IMR-90 (cell line): Measurements from ENCODE around the gene IFI30. TPM values are rescaled to one million over a fixed set of nuclear protein-coding genes. Genes with fewer than 3 reads are reported as not detected.

Source experiments
- ATAC-seq: fragments of 200-7000 bp; cut with Tn5 transposase; 2 replicates; pipeline ENCODE4 v1.9.1; 2020; ENCODE audit warnings: low read depth, mild to moderate bottlenecking, moderate library complexity
- BruUV-seq: library from RNA; stranded (reverse); fragments of 400-500 nt; replicated peaks from 2 replicates; lab custom pipeline; 2021; lab: Mats Ljungman, UMichigan
- CTCF ChIA-PET: fragments of 300-600 bp; formaldehyde crosslinking; extraction: SDS; loops from one replicate; lab custom pipeline; 2021; ENCODE audit warnings: antibody characterized with exemption; lab: Yijun Ruan, JAX
- POLR2A ChIA-PET: fragments of 300-600 bp; sonication (Branson Sonifier 250); formaldehyde crosslinking; loops from one replicate; lab custom pipeline; 2022; ENCODE audit warnings: antibody characterized with exemption; ENCODE audit not compliant: unreplicated experiment; lab: Charles Lee
- DNase-seq: peaks from one replicate; pipeline ENCODE4 v3.0.0; 2013
- H2AFZ ChIP-seq: replicated peaks from 2 replicates; pipeline ENCODE3; 2013; ENCODE audit warnings: low read length, mild to moderate bottlenecking; ENCODE audit not compliant: poor library complexity
- H2AK5ac ChIP-seq: 2 replicates; pipeline ENCODE4 v1.6.1; 2013; ENCODE audit warnings: low read depth, low read length, inconsistent platforms
- H2AK9ac ChIP-seq: replicated peaks from 2 replicates; pipeline ENCODE3; 2013; ENCODE audit warnings: mild to moderate bottlenecking, low read depth, low read length, moderate library complexity; ENCODE audit not compliant: poor library complexity
- H2BK120ac ChIP-seq: 2 replicates; pipeline ENCODE4 v1.6.1; 2013; ENCODE audit warnings: low read depth, low read length, inconsistent platforms
- H2BK15ac ChIP-seq: 3 replicates; pipeline ENCODE4 v1.6.1; 2013; ENCODE audit warnings: low read depth, low read length, inconsistent platforms
- H2BK20ac ChIP-seq: 2 replicates; pipeline ENCODE4 v1.6.1; 2013; ENCODE audit warnings: low read depth, mild to moderate bottlenecking, inconsistent platforms, low read length, moderate library complexity
- H2BK5ac ChIP-seq: 2 replicates; pipeline ENCODE4 v1.6.1; 2013; ENCODE audit warnings: mild to moderate bottlenecking, low read depth, low read length, inconsistent platforms; ENCODE audit not compliant: poor library complexity, severe bottlenecking
- H3K14ac ChIP-seq: replicated peaks from 2 replicates; pipeline ENCODE4 v1.6.1; 2013; ENCODE audit warnings: low read depth, low read length, inconsistent platforms
- H3K18ac ChIP-seq: 2 replicates; pipeline ENCODE4 v1.6.1; 2013; ENCODE audit warnings: low read depth, low read length, control low read depth
- H3K23ac ChIP-seq: 2 replicates; pipeline ENCODE4 v1.6.1; 2013; ENCODE audit warnings: low read depth, low read length, inconsistent platforms
- H3K27ac ChIP-seq: 2 replicates; pipeline ENCODE4 v1.5.1; 2013; ENCODE audit warnings: mild to moderate bottlenecking, control low read depth, low read length; ENCODE audit not compliant: insufficient read depth
- H3K27me3 ChIP-seq: 2 replicates; pipeline ENCODE4 v1.6.1; 2013; ENCODE audit warnings: low read length; ENCODE audit not compliant: control insufficient read depth, insufficient read depth
- H3K36me3 ChIP-seq: 2 replicates; pipeline ENCODE4 v1.6.1; 2013; ENCODE audit warnings: low read length, mixed read lengths; ENCODE audit not compliant: control insufficient read depth, insufficient read depth
- H3K4ac ChIP-seq: 2 replicates; pipeline ENCODE4 v1.6.1; 2013; ENCODE audit warnings: low read depth, low read length, inconsistent platforms
- H3K4me1 ChIP-seq: 2 replicates; pipeline ENCODE4 v1.6.1; 2013; ENCODE audit warnings: low read length, mixed read lengths; ENCODE audit not compliant: control insufficient read depth, insufficient read depth
- H3K4me2 ChIP-seq: 2 replicates; pipeline ENCODE4 v1.6.1; 2013; ENCODE audit warnings: low read depth, mild to moderate bottlenecking, control low read depth, low read length, moderate library complexity
- H3K4me3 ChIP-seq: 2 replicates; pipeline ENCODE4 v1.5.1; 2013; ENCODE audit warnings: low read depth, mild to moderate bottlenecking, control low read depth, low read length, moderate library complexity; ENCODE audit not compliant: insufficient read depth
- H3K56ac ChIP-seq: 2 replicates; pipeline ENCODE4 v1.6.1; 2013; ENCODE audit warnings: low read length, inconsistent platforms; ENCODE audit not compliant: insufficient read depth; ENCODE audit errors: extremely low read depth
- H3K79me1 ChIP-seq, 2 experiments: 2 replicates each; pipeline ENCODE4 v1.6.1; 2013; ENCODE audit warnings: low read length in 2 of 2, inconsistent platforms in 1 of 2, low read depth in 1 of 2
- H3K9ac ChIP-seq: 2 replicates; pipeline ENCODE4 v1.6.1; 2013; ENCODE audit warnings: low read depth, low read length, control low read depth
- H3K9me1 ChIP-seq: 2 replicates; pipeline ENCODE4 v1.6.1; 2013; ENCODE audit warnings: low read length, inconsistent platforms; ENCODE audit not compliant: insufficient read depth
- H3K9me3 ChIP-seq: 2 replicates; pipeline ENCODE4 v1.6.1; 2013; ENCODE audit warnings: low read length; ENCODE audit not compliant: control insufficient read depth, insufficient read depth
- H4K20me1 ChIP-seq: 2 replicates; pipeline ENCODE4 v1.6.1; 2013; ENCODE audit warnings: low read length, inconsistent platforms; ENCODE audit not compliant: insufficient read depth
- H4K5ac ChIP-seq: 2 replicates; pipeline ENCODE4 v1.6.1; 2013; ENCODE audit warnings: mild to moderate bottlenecking, low read depth, low read length, control low read depth
- H4K8ac ChIP-seq, 2 experiments: 2 replicates each; pipeline ENCODE4 v1.6.1; 2013; ENCODE audit warnings: low read depth in 2 of 2, low read length in 2 of 2, control low read depth in 1 of 2, inconsistent platforms in 1 of 2
- H4K91ac ChIP-seq: 2 replicates; pipeline ENCODE4 v1.6.1; 2013; ENCODE audit warnings: low read depth, low read length, inconsistent platforms; ENCODE audit not compliant: insufficient read depth
- CEBPB ChIP-seq: IDR thresholded peaks from 2 replicates; pipeline ENCODE4 v1.6.1; 2012; ENCODE audit warnings: low read depth, low read length, improper control_type of control experiment
- CHD1 ChIP-seq: IDR thresholded peaks from 2 replicates; pipeline ENCODE4 v1.6.1; 2012; ENCODE audit warnings: low read depth, low read length, improper control_type of control experiment
- FOS ChIP-seq: fragments of 150-350 bp; IDR thresholded peaks from 2 replicates; pipeline ENCODE4 v1.6.1; 2016; ENCODE audit warnings: low read depth, low read length
- MAFK ChIP-seq: IDR thresholded peaks from 2 replicates; pipeline ENCODE4 v1.6.1; 2012; ENCODE audit warnings: low read depth, low read length, improper control_type of control experiment
- MAZ ChIP-seq: IDR thresholded peaks from 2 replicates; pipeline ENCODE4 v1.6.1; 2012; ENCODE audit warnings: low read depth, mild to moderate bottlenecking, low read length, improper control_type of control experiment, moderate library complexity, borderline replicate concordance
- MXI1 ChIP-seq: IDR thresholded peaks from 2 replicates; pipeline ENCODE4 v1.6.1; 2012; ENCODE audit warnings: low read depth, mild to moderate bottlenecking, low read length, moderate library complexity, borderline replicate concordance
- NFE2L2 ChIP-seq: fragments of 150-350 bp; IDR thresholded peaks from 2 replicates; pipeline ENCODE4 v1.6.1; 2016; ENCODE audit warnings: low read depth, mild to moderate bottlenecking, low read length
- POLR2A ChIP-seq: IDR thresholded peaks from 2 replicates; pipeline ENCODE4 v1.6.1; 2012; ENCODE audit warnings: mild to moderate bottlenecking, low read depth, low read length
- RAD21 ChIP-seq: IDR thresholded peaks from 2 replicates; pipeline ENCODE4 v1.6.1; 2012; ENCODE audit warnings: low read length, improper control_type of control experiment
- RCOR1 ChIP-seq: IDR thresholded peaks from 2 replicates; pipeline ENCODE4 v1.6.1; 2012; ENCODE audit warnings: mild to moderate bottlenecking, low read length, improper control_type of control experiment; ENCODE audit not compliant: insufficient replicate concordance
- RFX5 ChIP-seq: IDR thresholded peaks from 2 replicates; pipeline ENCODE4 v1.8.0; 2012; ENCODE audit warnings: low read depth, mild to moderate bottlenecking, low read length, moderate library complexity
- SMC3 ChIP-seq: fragments of 150-350 bp; IDR thresholded peaks from 2 replicates; pipeline ENCODE4 v1.6.1; 2016; ENCODE audit warnings: low read depth, mild to moderate bottlenecking, antibody characterized with exemption, low read length, moderate library complexity
- WGBS, 2 experiments: methylation state at CpG; one replicate each; pipeline versions ENCODE4 v1.1.5 to v1.1.7; 2013; ENCODE audit warnings: missing lambda C conversion rate in 2 of 2; ENCODE audit not compliant: insufficient read length in 1 of 2; ENCODE audit errors: extremely low coverage in 2 of 2; 5-methylcytosine and 5-hydroxymethylcytosine counted together
- dilution Hi-C: fragments of 300-500 bp; cut with HindIII; formaldehyde crosslinking; loops from one replicate; pipeline ENCODE4 v1.14.3; 2018; ENCODE audit warnings: low sequenced_read_pairs; ENCODE audit not compliant: unreplicated experiment
- in situ Hi-C: fragments of 300-500 bp; cut with MboI; formaldehyde crosslinking; loops from 3 replicates; pipeline ENCODE4 v1.14.3; 2019; ENCODE audit warnings: low sequenced_read_pairs, inconsistent platforms, mixed read lengths
- intact Hi-C: fragments of 100-400 bp; cut with micrococcal nuclease; formaldehyde crosslinking; loops from 2 replicates; pipeline ENCODE4 v1.10.0; 2022
- polyA plus RNA-seq, 3 experiments: library from polyadenylated mRNA; depleted of rRNA; stranded (reverse); fragments of >200 nt; gene quantifications; 2 replicates each; pipeline ENCODE4 v1.2.3, GENCODE V29; 2012; ENCODE audit warnings: low replicate concordance in 1 of 3
- total RNA-seq: library from RNA; depleted of rRNA; stranded (reverse); fragments of >200 nt; gene quantifications from 2 replicates; pipeline ENCODE4 v1.2.3, GENCODE V29; 2012
- TF ChIP-seq, protein P1 (sequence below): conservative IDR thresholded peaks from 2 replicates; pipeline ENCODE4 v1.5.1; 2012; ENCODE audit warnings: mild to moderate bottlenecking, low read depth, low read length, improper control_type of control experiment
- TF ChIP-seq, protein P2 (sequence below): fragments of 150-350 bp; IDR thresholded peaks from 2 replicates; pipeline ENCODE4 v1.6.1; 2017; ENCODE audit warnings: mild to moderate bottlenecking, antibody characterized with exemption, low read length, low read depth

The IFI30 gene
- total and polyA plus RNA-seq, 2 of the 4 experiments (the other 2 are of a cell fraction) = 2.3 TPM

DNA sequence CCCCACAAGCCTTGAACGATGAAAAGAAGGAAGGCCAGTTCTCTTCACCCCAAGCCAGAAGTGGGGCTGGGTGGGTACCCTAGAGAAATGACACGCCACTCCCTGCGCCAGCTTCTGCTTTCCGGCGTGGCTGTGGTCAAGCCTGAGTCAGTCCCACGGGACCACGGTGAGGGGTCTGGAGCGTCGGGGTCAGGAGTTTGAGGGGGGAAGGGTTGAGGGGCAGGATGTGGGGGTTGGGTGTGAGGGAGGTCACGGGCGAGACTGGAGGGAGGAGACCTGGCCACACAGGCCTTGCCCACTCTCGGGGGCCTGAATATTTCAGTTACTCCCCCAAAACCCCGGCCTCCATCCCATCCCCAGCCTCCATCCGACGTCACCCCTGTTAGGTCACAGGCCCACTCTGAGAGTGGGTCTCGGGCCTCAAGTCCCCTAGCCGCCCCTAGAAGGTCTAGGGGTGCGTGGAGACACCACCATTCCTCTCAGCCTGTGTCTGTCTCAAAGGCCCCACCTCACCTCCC, 500 bp upstream of the IFI30 start (continued):
- no peak for TF ChIP-seq NFE2L2

DNA sequence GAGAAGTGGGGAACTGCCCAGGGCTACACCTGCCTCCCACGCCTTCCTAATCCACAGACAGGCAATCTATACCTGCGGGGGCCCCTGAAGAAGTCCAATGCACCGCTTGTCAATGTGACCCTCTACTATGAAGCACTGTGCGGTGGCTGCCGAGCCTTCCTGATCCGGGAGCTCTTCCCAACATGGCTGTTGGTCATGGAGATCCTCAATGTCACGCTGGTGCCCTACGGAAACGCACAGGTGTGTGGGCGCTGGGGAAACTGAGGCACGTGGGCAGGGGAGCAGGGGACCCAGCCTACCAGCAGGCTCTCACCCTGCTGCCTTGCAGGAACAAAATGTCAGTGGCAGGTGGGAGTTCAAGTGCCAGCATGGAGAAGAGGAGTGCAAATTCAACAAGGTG, 1.4 kb downstream of the IFI30 start:
- H3K23ac ChIP-seq = no peak overlapping the region
- no peaks in the 10 kb centered on the region for H4K20me1 ChIP-seq
- no peak overlapping the region for H2BK120ac ChIP-seq
- no peak overlapping the region for H2AK9ac ChIP-seq
- H3K9me1 ChIP-seq = 0 out of 2 replicates have a peak, but pooled peaks cover 3% of the 10 kb centered on the region
- no TSS peak for BruUV-seq
- 75% methylated on average over 6 of the region's 11 CpGs; no CpG with 5 or more reads in 1 of the 2 experiments for WGBS, 2 experiments
- no peaks in the 10 kb centered on the region for H3K36me3 ChIP-seq
- no peak overlapping the region for H2BK5ac ChIP-seq
- CTCF ChIA-PET = no interaction called here
- H4K8ac ChIP-seq = no peak overlapping the region
- H4K91ac ChIP-seq = no peak overlapping the region
- H3K4me1 ChIP-seq = peaks cover 3% of the 10 kb centered on the region; the same call in 1 of the 2 replicates
- no peak overlapping the region for H3K27ac ChIP-seq
- DNase-seq (no peak), ATAC-seq (no peak)
- H2BK20ac ChIP-seq = no peak overlapping the region
- H2BK15ac ChIP-seq = no peak overlapping the region
- no peak overlapping the region for H2AK5ac ChIP-seq
- in situ Hi-C loops (no loop called here), dilution Hi-C loops (no loop called here), intact Hi-C loops (loop anchor here (5.0 kb wide), 2 partner anchors 77 to 168 kb away; partner anchors contain the start of gene ARRDC2)
- no peak overlapping the region for H3K4me2 ChIP-seq
- no peak overlapping the region for H3K4me3 ChIP-seq
- H3K14ac ChIP-seq = no peak overlapping the region
- no peaks in the 10 kb centered on the region for H3K79me1 ChIP-seq
- H2AFZ ChIP-seq = no peak overlapping the region
- H3K56ac ChIP-seq = no peak overlapping the region
- H3K9me3 ChIP-seq = no peaks in the 10 kb centered on the region
- POLR2A ChIA-PET = no interaction called here
- H3K4ac ChIP-seq = no peak overlapping the region
- H3K9ac ChIP-seq = no peak overlapping the region
- peaks cover 4% of the 10 kb centered on the region; the same call in 1 of the 2 replicates for H3K27me3 ChIP-seq
- no peak overlapping the region for H4K5ac ChIP-seq
- H3K18ac ChIP-seq = no peak overlapping the region
- no peak for TF ChIP-seq MXI1
- TF ChIP-seq CEBPB = no peak
- TF ChIP-seq CHD1 = no peak
- TF ChIP-seq, protein P1, sequence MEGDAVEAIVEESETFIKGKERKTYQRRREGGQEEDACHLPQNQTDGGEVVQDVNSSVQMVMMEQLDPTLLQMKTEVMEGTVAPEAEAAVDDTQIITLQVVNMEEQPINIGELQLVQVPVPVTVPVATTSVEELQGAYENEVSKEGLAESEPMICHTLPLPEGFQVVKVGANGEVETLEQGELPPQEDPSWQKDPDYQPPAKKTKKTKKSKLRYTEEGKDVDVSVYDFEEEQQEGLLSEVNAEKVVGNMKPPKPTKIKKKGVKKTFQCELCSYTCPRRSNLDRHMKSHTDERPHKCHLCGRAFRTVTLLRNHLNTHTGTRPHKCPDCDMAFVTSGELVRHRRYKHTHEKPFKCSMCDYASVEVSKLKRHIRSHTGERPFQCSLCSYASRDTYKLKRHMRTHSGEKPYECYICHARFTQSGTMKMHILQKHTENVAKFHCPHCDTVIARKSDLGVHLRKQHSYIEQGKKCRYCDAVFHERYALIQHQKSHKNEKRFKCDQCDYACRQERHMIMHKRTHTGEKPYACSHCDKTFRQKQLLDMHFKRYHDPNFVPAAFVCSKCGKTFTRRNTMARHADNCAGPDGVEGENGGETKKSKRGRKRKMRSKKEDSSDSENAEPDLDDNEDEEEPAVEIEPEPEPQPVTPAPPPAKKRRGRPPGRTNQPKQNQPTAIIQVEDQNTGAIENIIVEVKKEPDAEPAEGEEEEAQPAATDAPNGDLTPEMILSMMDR = no peak
- no peak for TF ChIP-seq NFE2L2
- no peak for TF ChIP-seq FOS
- TF ChIP-seq RFX5 = no peak
- no peak for TF ChIP-seq MAZ
- TF ChIP-seq SMC3 = no peak
- no peak for TF ChIP-seq RAD21
- TF ChIP-seq POLR2A = no peak
- TF ChIP-seq RCOR1 = no peak
- TF ChIP-seq, protein P2, sequence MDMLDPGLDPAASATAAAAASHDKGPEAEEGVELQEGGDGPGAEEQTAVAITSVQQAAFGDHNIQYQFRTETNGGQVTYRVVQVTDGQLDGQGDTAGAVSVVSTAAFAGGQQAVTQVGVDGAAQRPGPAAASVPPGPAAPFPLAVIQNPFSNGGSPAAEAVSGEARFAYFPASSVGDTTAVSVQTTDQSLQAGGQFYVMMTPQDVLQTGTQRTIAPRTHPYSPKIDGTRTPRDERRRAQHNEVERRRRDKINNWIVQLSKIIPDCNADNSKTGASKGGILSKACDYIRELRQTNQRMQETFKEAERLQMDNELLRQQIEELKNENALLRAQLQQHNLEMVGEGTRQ = no peak
- TF ChIP-seq MAFK = no peak
